C4-2B (cell line): Measurements from ENCODE around the gene SLC8A2.

Experiments used
- CTCF ChIP-seq: fragments of 450-650 bp; conservative IDR thresholded peaks from 2 replicates; pipeline ENCODE4 v1.5.1; 2017; ENCODE audit warnings: mild to moderate bottlenecking
- ZFX ChIP-seq: fragments of 450-650 bp; IDR thresholded peaks from 2 replicates; pipeline ENCODE4 v1.6.1; 2017

GRCh38 chr19:47507012-47507411 lies 35.3 kb upstream of the SLC8A2 start:
- TF ChIP-seq CTCF (no peak), ZFX (no peak)
